Fibroblast of skin of left quadriceps (primary cell): Measurements from ENCODE around the gene P4HA2.

Experiments
- DNase-seq, 2 experiments: peaks; one replicate each; pipeline ENCODE4 v3.0.0-alpha.2; 2013; ENCODE audit warnings: low read depth in 2 of 2

Gene P4HA2

GRCh38 chr5:132223861-132224260 is 3.8 kb downstream of the P4HA2 start:
- DNase-seq: no peak

DNA sequence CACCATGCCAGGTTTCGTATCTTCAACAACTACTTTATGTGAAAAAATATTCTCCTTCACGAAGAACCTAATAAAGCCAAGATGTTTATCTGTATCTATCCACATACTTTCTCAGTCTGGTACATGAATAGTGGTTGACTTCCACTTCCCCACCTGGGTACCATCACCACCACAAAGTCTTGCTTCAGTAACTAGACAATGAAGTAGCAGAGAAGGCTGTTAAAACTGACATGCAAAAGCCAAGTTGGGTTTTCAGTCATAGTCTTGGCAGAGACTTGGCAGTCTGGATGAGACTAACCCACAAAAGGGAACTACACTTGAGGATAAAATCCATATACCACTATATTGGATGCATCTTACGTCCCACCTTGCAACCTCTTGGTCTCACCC is 5.0 kb downstream of the P4HA2 start:
- no peak for DNase-seq

DNA sequence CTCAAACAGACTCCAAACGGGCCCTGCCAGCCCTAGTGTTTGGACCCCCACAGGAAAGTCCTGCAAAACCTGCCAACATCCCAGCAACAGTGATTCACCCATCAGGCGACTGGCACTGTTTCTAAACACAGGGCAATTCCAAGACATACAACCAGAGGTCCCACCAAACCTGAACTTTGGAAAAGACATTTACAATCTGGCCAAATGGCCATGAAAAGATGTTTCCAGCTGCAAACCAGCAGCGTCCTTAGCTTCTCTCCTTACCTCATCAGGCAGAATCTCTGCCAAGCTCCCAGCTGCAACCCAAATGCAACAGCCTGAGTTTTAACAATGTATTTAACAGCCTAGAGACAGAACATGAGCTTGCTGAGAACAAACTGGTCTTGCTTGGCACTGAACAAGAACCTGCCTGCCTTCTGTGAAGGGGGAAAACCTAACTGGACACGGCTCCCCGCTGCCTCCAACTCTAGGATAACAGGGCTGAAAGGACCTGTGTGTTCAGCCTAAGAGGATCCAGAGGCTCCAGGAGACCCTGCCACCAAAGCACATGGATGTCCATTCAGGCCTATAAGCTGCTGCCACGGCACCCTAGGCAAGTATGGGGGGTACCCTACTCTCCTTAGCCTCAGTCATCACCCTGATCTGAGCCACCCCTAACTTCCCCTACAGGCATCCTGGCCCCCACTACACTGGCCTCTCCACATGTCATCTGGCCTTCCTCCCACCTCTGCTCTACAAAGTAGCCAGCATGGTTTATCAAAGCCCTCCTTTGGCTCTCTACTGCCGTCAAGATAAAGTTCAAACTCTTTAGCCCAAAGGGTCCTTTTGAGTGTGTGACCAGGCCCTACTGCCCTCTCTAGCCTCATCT is 5.6 kb downstream of the P4HA2 start:
- peak; percentile 42 to 44 for DNase-seq

DNA sequence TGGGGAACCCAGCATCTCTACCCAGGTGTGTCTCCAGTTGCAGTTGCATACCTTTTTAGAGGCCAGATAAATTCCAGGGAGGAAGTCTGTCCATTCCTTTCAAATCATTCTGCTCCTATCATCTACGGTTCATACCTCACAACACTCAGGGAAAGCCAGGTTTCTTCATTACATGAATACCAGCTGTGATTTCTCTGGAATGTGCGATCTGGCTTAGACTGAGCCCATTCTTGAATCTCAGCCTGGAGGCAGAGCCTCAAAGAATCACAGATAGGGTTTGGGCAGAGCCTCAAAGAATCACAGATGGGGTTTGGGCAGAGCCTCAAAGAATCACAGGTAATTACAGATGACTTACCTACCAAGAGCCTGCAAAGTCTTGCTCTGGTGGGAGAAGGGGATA is 7.2 kb downstream of the P4HA2 start:
- no peak for DNase-seq

DNA sequence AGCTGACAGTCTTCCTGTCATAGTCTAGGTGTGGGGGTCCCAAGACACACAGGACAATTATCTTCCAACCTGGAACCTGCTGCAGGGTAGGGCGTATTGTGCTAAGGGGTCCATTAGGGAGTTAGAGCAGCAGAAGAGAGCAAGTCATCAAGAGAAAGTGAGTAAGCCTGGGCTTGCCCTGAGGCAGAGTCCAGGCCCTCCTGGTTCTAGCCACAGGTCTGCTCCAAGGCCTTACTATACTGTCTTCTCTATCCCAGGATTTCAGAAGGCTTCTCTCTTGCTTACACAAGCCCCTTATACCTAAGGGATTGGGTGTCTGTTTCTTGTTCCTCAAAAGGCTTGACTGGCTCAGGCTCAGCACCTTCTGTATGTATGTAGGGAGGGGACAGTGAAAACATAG is 7.7 kb downstream of the P4HA2 start:
- DNase-seq: no peak

DNA sequence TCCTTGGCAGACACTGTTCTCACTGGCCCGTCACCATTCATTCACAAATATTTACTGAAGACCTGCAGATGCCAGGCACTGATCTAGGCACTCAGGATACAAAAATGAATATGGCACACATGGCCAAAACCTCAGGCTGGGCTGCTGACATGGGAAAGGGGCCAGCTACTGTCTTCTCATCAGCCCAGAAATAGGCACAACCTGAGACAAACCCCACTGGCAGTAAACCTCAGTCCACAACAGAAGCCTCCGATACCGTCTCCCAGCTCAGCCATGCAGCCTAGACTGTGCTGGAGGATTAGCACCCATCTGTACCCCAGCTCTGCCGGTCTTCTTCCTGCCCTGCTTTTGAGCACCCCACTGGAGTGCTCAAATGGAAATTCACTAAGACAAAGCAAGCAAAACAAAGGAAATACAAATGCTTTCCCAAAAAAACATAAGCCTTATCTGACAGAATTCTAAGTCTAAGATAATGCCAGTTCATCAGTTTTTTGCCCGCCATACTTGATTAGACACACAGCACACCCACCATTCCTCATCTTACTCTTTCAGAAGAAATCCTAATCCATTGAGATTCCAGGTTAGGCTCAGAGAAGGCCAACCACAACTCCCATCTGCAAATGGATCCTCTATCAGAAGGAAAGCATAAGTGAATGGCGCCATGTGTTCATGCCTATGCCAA is 8.2 kb downstream of the P4HA2 start:
- DNase-seq: no peak

- no peak for DNase-seq
These were observed 9.3 kb downstream of the P4HA2 start for GRCh38 chr5:132218321-132218720.

DNA sequence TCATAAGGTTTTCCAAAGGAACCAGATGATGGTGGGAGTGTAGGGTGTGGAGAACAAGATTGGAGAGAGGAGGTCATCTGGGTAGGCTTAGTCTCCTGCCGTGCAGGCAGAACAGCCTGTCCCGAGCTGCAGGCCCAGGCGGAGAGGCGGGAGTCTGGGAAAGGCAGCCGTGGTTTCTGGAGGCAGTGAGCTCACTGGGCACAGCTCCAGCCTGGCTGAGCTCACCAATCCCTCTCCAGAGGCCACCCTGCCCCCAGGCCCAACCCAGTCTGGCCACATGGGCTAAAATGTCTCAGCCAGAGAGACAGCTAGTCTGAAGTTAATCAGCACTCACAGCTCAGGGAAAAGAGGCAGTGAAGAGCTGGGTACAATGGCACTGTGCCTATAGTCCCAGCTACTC is 12.3 kb downstream of the P4HA2 start:
- peak; percentile 88 to 89 for DNase-seq

DNA sequence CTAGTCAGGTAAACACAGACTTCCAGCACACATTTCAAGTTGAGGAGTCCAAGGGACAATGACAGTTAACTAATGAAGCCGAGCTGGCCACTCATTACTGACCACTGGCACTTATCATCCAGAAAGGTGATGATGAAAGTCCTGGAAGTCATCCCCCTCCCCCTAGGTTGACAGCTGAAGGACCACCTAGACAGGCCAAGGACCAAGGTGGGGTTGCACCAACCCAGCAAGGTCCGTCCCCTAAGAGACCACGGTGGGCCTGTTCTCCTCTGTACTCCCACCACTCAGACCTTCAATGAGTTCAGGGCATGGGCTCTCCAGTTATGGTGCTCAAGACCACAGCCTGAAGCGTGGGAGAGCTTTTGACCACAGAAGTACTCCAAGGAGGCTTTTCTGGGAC is 13.2 kb downstream of the P4HA2 start:
- DNase-seq: no peak

DNA sequence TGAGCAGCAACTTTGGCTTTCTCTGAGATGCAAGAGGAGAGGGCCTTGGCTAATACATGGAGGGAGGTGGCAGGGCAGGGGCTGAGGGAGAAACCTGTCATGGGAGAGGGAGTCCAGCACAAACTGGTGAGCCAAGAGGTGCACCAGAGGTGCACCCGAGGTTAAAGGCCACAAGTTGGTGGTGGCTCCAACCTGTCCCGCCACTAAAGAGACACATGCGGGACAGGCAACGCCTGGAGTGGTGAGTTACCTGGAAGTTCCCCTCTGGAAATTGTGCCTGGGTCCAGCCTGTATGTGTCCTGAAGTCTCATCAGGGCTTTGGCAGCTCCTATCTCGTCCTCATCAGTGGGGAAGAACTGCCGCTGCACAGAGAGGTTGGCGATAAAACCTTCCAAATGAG is 14.0 kb downstream of the P4HA2 start:
- no peak for DNase-seq

- DNase-seq: no peak
These were observed 15.9 kb downstream of the P4HA2 start for GRCh38 chr5:132211787-132212186.

DNA sequence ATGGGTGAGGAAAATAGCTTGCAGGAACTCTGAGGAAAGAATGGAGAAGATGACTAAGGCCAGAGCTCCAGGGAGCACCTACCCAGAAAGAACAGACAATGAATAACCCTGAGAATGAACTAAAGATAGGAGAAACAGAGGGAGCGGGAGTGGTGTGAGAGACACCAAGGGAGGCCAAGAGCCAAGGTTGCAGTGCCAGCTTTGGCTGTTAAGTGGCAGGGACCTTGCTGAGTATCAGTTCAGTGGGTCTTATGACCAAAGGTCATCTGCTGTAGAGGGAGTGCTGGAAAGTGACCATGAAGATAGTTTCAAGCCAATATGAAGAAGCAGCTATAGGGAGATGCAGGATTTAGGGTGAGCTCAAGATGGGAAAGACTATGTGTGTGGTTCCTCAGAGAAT is 16.7 kb downstream of the P4HA2 start:
- no peak for DNase-seq

DNA sequence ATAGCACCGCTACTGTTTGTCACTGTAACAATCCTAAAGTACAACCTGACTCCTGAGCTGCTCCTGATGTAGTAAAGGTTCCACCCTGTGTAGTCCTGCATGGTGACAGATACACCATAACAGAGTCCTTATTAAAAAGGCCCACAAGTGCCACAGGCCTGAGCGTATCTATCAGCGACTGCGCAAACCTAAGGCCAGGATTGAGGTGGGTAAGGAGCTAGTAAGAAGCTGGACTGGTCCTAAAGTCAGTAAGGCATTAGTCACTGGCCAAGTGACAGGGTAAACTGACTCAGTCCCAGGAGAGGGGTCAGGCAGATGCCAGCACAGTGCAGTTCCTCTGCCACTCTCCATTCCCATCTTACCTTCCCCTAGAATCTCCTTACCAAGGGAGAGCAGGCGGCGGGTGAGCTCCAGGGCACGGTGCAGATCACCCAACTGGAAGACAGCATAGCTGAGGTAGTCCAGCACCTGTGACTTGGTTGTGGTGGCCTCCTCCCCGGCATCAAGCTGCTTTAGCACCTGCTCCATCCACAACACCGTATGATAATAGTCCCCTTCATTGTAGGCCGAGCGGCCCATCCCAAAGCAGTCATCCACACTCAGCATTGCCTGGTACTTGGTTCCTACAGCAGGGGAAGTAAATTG is 17.6 kb downstream of the P4HA2 start:
- no peak for DNase-seq

DNA sequence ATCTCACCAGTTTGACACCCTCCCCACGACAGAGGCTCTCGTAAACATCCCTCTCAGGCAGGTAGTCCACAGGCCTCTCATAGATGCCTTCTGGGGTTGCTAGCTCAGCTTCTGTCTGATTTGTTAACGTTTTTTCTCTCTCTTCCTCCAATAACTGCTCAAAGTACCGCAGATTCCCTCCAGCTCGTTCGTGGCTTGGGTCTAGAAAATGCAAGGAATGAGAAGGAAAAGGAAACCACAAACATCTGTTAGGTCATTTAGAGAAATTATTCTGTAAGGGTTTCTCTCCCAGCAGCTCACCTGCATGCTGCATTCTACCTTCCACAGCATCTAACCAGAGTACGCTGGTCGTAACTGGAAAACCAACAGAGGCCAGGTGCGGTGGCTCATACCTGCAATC is 18.5 kb downstream of the P4HA2 start:
- peak in 1 of 2 experiments; percentile 48 for DNase-seq

GRCh38 chr5:132207778-132208177 is 19.9 kb downstream of the P4HA2 start:
- DNase-seq: no peak

GRCh38 chr5:132206782-132207181 is 20.9 kb downstream of the P4HA2 start:
- no peak for DNase-seq

GRCh38 chr5:132205385-132206125 is 22.1 kb downstream of the P4HA2 start:
- no peak for DNase-seq

GRCh38 chr5:132204371-132205135 is 23.1 kb downstream of the P4HA2 start:
- no peak for DNase-seq

DNA sequence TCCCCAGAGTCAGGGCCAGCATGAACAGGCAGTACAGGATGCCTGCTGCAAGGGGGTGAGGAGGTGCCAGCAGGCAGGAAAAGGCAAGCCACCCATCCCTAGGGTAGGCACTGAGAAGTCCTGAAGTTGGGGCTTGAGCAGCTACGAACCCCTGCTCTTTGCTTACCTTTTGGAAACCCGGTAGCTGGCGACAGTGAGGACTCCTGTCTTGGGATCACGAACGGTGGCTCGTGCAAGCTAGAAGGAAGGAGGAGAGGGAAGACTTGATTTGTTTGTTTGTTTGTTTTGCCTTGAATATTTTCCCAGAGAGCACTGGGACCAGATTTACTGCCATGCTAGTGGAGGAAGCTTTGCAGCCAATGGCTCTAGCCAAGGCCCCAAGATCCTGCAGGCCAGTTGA is 23.7 kb downstream of the P4HA2 start:
- DNase-seq: no peak

- DNase-seq: no peak
These were observed 24.2 kb downstream of the P4HA2 start for GRCh38 chr5:132203464-132203818.

GRCh38 chr5:132202711-132203463 is 24.8 kb downstream of the P4HA2 start:
- no peak for DNase-seq
